ENCODE data around the gene CYP4A22.

Gene CYP4A22

GRCh38 chr1:47175227-47175934 is 38.1 kb downstream of the CYP4A22 start:
- Histone ChIP-seq H3K4me1 (ENCODE audit: control insufficient read depth, insufficient read depth, low read length) (no peaks in the 10 kb centered on the region), H3K4me3 (ENCODE audit: low read depth, low read length) (no peak overlapping the region), H3K36me3 (ENCODE audit: control insufficient read depth in 2 of 2, insufficient read depth in 1 of 2, low read length in 2 of 2) (no peaks in the 10 kb centered on the region), H3K27ac (ENCODE audit: extremely low read depth, low read depth, low read length) (no peak overlapping the region), H3K9me3 (ENCODE audit: control insufficient read depth, insufficient read depth, low read depth, low read length) (no peaks in the 10 kb centered on the region)
- CTCF ChIA-PET: interaction anchor here (0.6 to 2.2 kb wide), 26 partner anchors 11 to 757 kb away, joined by 3 to 19 read pairs (median 4); no protein-coding TSS in a partner anchor
- POLR2A ChIA-PET: no interaction called here
- no peak for TF ChIP-seq RBAK (tag by site-specific recombination; IDR thresholded peaks at IDR 0.05)
- TF ChIP-seq ZNF426 (tag by site-specific recombination; IDR thresholded peaks at IDR 0.05): no peak
- TF ChIP-seq ZNF423 (tag by site-specific recombination; IDR thresholded peaks at IDR 0.05): no peak
- no peak for TF ChIP-seq ZNF514 (tag by site-specific recombination; IDR thresholded peaks at IDR 0.05)
- TF ChIP-seq, protein P1, sequence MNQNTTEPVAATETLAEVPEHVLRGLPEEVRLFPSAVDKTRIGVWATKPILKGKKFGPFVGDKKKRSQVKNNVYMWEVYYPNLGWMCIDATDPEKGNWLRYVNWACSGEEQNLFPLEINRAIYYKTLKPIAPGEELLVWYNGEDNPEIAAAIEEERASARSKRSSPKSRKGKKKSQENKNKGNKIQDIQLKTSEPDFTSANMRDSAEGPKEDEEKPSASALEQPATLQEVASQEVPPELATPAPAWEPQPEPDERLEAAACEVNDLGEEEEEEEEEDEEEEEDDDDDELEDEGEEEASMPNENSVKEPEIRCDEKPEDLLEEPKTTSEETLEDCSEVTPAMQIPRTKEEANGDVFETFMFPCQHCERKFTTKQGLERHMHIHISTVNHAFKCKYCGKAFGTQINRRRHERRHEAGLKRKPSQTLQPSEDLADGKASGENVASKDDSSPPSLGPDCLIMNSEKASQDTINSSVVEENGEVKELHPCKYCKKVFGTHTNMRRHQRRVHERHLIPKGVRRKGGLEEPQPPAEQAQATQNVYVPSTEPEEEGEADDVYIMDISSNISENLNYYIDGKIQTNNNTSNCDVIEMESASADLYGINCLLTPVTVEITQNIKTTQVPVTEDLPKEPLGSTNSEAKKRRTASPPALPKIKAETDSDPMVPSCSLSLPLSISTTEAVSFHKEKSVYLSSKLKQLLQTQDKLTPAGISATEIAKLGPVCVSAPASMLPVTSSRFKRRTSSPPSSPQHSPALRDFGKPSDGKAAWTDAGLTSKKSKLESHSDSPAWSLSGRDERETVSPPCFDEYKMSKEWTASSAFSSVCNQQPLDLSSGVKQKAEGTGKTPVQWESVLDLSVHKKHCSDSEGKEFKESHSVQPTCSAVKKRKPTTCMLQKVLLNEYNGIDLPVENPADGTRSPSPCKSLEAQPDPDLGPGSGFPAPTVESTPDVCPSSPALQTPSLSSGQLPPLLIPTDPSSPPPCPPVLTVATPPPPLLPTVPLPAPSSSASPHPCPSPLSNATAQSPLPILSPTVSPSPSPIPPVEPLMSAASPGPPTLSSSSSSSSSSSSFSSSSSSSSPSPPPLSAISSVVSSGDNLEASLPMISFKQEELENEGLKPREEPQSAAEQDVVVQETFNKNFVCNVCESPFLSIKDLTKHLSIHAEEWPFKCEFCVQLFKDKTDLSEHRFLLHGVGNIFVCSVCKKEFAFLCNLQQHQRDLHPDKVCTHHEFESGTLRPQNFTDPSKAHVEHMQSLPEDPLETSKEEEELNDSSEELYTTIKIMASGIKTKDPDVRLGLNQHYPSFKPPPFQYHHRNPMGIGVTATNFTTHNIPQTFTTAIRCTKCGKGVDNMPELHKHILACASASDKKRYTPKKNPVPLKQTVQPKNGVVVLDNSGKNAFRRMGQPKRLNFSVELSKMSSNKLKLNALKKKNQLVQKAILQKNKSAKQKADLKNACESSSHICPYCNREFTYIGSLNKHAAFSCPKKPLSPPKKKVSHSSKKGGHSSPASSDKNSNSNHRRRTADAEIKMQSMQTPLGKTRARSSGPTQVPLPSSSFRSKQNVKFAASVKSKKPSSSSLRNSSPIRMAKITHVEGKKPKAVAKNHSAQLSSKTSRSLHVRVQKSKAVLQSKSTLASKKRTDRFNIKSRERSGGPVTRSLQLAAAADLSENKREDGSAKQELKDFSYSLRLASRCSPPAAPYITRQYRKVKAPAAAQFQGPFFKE (tag by site-specific recombination; IDR thresholded peaks at IDR 0.05; ENCODE audit: borderline replicate concordance): no peak
- no peak for TF ChIP-seq ZNF202 (tag by site-specific recombination; IDR thresholded peaks at IDR 0.05; ENCODE audit: borderline replicate concordance)
- TF ChIP-seq ZNF837 (tag by site-specific recombination; IDR thresholded peaks at IDR 0.05): no peak
- no peak for TF ChIP-seq KLF10 (tag by site-specific recombination; IDR thresholded peaks at IDR 0.05)
- TF ChIP-seq SCRT2 (tag by site-specific recombination; IDR thresholded peaks at IDR 0.05): no peak
- no peak for TF ChIP-seq ZNF114 (tag by site-specific recombination; IDR thresholded peaks at IDR 0.05)
- TF ChIP-seq ZNF518A (tag by site-specific recombination; conservative IDR thresholded peaks at IDR 0.05; ENCODE audit: low read depth): no peak
- TF ChIP-seq ZNF148 (tag by site-specific recombination; IDR thresholded peaks at IDR 0.05; ENCODE audit: borderline replicate concordance): no peak
- no peak for TF ChIP-seq ZNF155 (tag by site-specific recombination; IDR thresholded peaks at IDR 0.05)
- no peak for TF ChIP-seq SCRT1 (tag by site-specific recombination; IDR thresholded peaks at IDR 0.05; ENCODE audit: borderline replicate concordance)
- TF ChIP-seq SP2 (tag by site-specific recombination; IDR thresholded peaks at IDR 0.05): no peak
- no peak for TF ChIP-seq ZNF16 (tag by site-specific recombination; IDR thresholded peaks at IDR 0.05; ENCODE audit: low read depth)
- no peak for TF ChIP-seq FEZF1 (tag by site-specific recombination; IDR thresholded peaks at IDR 0.05)
- TF ChIP-seq REST (tag by site-specific recombination; IDR thresholded peaks at IDR 0.05): no peak
- no peak for TF ChIP-seq HOXA7 (CRISPR knock-in tag; IDR thresholded peaks at IDR 0.05; ENCODE audit: borderline replicate concordance)
